ENCODE measurements around the gene SH3RF2.
"Not testable (repeated sequence)": the region's sequence is repeated elsewhere in the genome, so short reads cannot be mapped to it uniquely, and the experiment has no call there.

SH3RF2 gene

GRCh38 chr5:145936401-145937131 lies at the start of gene SH3RF2:
SH3RF2 (plus strand) TSS chr5:145936578; CDS start chr5:145937929, 1,351 bp downstream.
- H3K36me3 ChIP-seq (replicated peaks; ENCODE audit: low read depth, low read length): no peaks in the 10 kb centered on the region
- H2AFZ ChIP-seq (ENCODE audit: low read depth, low read length): 0 out of 2 replicates have a peak within 1 kb of the TSS, but pooled peaks have one; percentile 5
- H3K27ac ChIP-seq (ENCODE audit: low read length): no peak within 1 kb of the TSS
- H3K27me3 ChIP-seq (ENCODE audit: low read depth, low read length): peaks cover 47% of the 10 kb centered on the region
- H3K4me1 ChIP-seq (ENCODE audit: low read length): peaks cover 18% of the 10 kb centered on the region
- H3K79me2 ChIP-seq (ENCODE audit: low read length): no peaks in the 10 kb centered on the region
- no peaks in the 10 kb centered on the region for H4K20me1 ChIP-seq (ENCODE audit: insufficient read depth, low read length)
- no peak for TF ChIP-seq EZH2phosphoT487 (IDR thresholded peaks at IDR 0.05; ENCODE audit: low read depth)
- peak within 1 kb of the TSS; percentile 70 for H3K4me3 ChIP-seq (ENCODE audit: low read length)
- H3K9me3 ChIP-seq (ENCODE audit: insufficient read depth, low read length): no peaks in the 10 kb centered on the region
- H3K9ac ChIP-seq (ENCODE audit: low read length): no peak within 1 kb of the TSS
- peak within 1 kb of the TSS; percentile 68 for H3K4me2 ChIP-seq (ENCODE audit: low read length)

- Histone ChIP-seq H3K4me1 (ENCODE audit: low read length) (no peaks in the 10 kb centered on the region), H4K20me1 (ENCODE audit: insufficient read depth, low read length) (no peaks in the 10 kb centered on the region), H3K4me2 (ENCODE audit: low read length) (no peak overlapping the region), H3K9me3 (ENCODE audit: insufficient read depth, low read length) (no peaks in the 10 kb centered on the region), H3K79me2 (ENCODE audit: low read length) (no peaks in the 10 kb centered on the region), H3K4me3 (ENCODE audit: low read length) (no peak overlapping the region), H3K27me3 (ENCODE audit: low read depth, low read length) (0 out of 2 replicates have a peak, but pooled peaks cover 4% of the 10 kb centered on the region), H3K9ac (ENCODE audit: low read length) (no peak overlapping the region), H3K36me3 (replicated peaks; ENCODE audit: low read depth, low read length) (no peaks in the 10 kb centered on the region), H3K27ac (ENCODE audit: low read length) (no peak overlapping the region), H2AFZ (ENCODE audit: low read depth, low read length) (no peak overlapping the region)
- no peak for TF ChIP-seq EZH2phosphoT487 (IDR thresholded peaks at IDR 0.05; ENCODE audit: low read depth)
- TF ChIP-seq CTCF (IDR thresholded peaks at IDR 0.05; ENCODE audit: low read depth, low read length): no peak
Measured at GRCh38 chr5:145887217-145887616, 49.2 kb upstream of the SH3RF2 start.

GRCh38 chr5:145887976-145888574 lies 48.3 kb upstream of the SH3RF2 start:
- TF ChIP-seq EZH2phosphoT487 (IDR thresholded peaks at IDR 0.05; ENCODE audit: low read depth) (no peak), CTCF (IDR thresholded peaks at IDR 0.05; ENCODE audit: low read depth, low read length) (peak; percentile 32)
- Histone ChIP-seq H3K4me3 (ENCODE audit: low read length) (no peak overlapping the region), H3K9ac (ENCODE audit: low read length) (no peak overlapping the region), H4K20me1 (ENCODE audit: insufficient read depth, low read length) (no peaks in the 10 kb centered on the region), H3K79me2 (ENCODE audit: low read length) (no peaks in the 10 kb centered on the region), H2AFZ (ENCODE audit: low read depth, low read length) (no peak overlapping the region), H3K4me2 (ENCODE audit: low read length) (no peak overlapping the region), H3K27me3 (ENCODE audit: low read depth, low read length) (0 out of 2 replicates have a peak, but pooled peaks cover 4% of the 10 kb centered on the region), H3K9me3 (ENCODE audit: insufficient read depth, low read length) (no peaks in the 10 kb centered on the region), H3K36me3 (replicated peaks; ENCODE audit: low read depth, low read length) (no peaks in the 10 kb centered on the region), H3K4me1 (ENCODE audit: low read length) (no peaks in the 10 kb centered on the region), H3K27ac (ENCODE audit: low read length) (no peak overlapping the region)

- Histone ChIP-seq H3K79me2 (ENCODE audit: low read length) (no peaks in the 10 kb centered on the region), H3K4me3 (ENCODE audit: low read length) (no peak overlapping the region), H3K9me3 (ENCODE audit: insufficient read depth, low read length) (no peaks in the 10 kb centered on the region), H2AFZ (ENCODE audit: low read depth, low read length) (no peak overlapping the region), H3K27ac (ENCODE audit: low read length) (no peak overlapping the region), H4K20me1 (ENCODE audit: insufficient read depth, low read length) (no peaks in the 10 kb centered on the region), H3K9ac (ENCODE audit: low read length) (no peak overlapping the region), H3K4me2 (ENCODE audit: low read length) (no peak overlapping the region), H3K27me3 (ENCODE audit: low read depth, low read length) (0 out of 2 replicates have a peak, but pooled peaks cover 4% of the 10 kb centered on the region), H3K4me1 (ENCODE audit: low read length) (no peaks in the 10 kb centered on the region), H3K36me3 (replicated peaks; ENCODE audit: low read depth, low read length) (no peaks in the 10 kb centered on the region)
- no peak for TF ChIP-seq EZH2phosphoT487 (IDR thresholded peaks at IDR 0.05; ENCODE audit: low read depth)
- no peak for TF ChIP-seq CTCF (IDR thresholded peaks at IDR 0.05; ENCODE audit: low read depth, low read length)
Measured at GRCh38 chr5:145889611-145890010, 46.8 kb upstream of the SH3RF2 start.

GRCh38 chr5:145891378-145891777 lies 45.0 kb upstream of the SH3RF2 start:
- H3K4me3 ChIP-seq (ENCODE audit: low read length); H3K27ac ChIP-seq (ENCODE audit: low read length); H3K4me1 ChIP-seq (ENCODE audit: low read length); H3K4me2 ChIP-seq (ENCODE audit: low read length); H3K9ac ChIP-seq (ENCODE audit: low read length); H3K9me3 ChIP-seq (ENCODE audit: insufficient read depth, low read length); H3K79me2 ChIP-seq (ENCODE audit: low read length); H3K36me3 ChIP-seq (replicated peaks; ENCODE audit: low read depth, low read length); H4K20me1 ChIP-seq (ENCODE audit: insufficient read depth, low read length); H2AFZ ChIP-seq (ENCODE audit: low read depth, low read length); H3K27me3 ChIP-seq (ENCODE audit: low read depth, low read length): not testable (repeated sequence)
